K562 (cell line): ENCODE data around the gene MIF. TPM values are rescaled to one million over a fixed set of nuclear protein-coding genes. Genes with fewer than 3 reads are reported as not detected.

ENCODE experiments used
- ATAC-seq: fragments of 200-7000 bp; cut with Tn5 transposase; 3 replicates; pipeline ENCODE4 v1.9.1; 2020; ENCODE audit warnings: moderate library complexity
- BruUV-seq: library from RNA; stranded (reverse); fragments of 400-500 nt; replicated peaks from 2 replicates; lab custom pipeline; 2021; lab: Mats Ljungman, UMichigan
- CTCF ChIA-PET: fragments of 300-600 bp; formaldehyde crosslinking; extraction: SDS; loops from one replicate; lab custom pipeline; 2021; ENCODE audit warnings: low intra/inter-chr PET ratio; lab: Yijun Ruan, JAX
- POLR2A ChIA-PET: fragments of 300-600, 350-650 bp; sonication (Branson Sonifier 250); formaldehyde crosslinking; extraction: SDS; loops from one replicate; lab custom pipeline; 2021; ENCODE audit warnings: antibody characterized with exemption, inconsistent platforms; lab: Yijun Ruan, JAX
- DNase-seq, 4 experiments: peaks; one replicate each; pipeline versions ENCODE4 v3.0.0 to v3.0.0-alpha.2; 2011 to 2018; ENCODE audit warnings: low spot score in 3 of 4, mixed read lengths in 3 of 4; ENCODE audit errors: extremely low read depth in 1 of 4
- FAIRE-seq: peaks from 2 replicates; lab custom pipeline; 2011; peaks lifted over from hg19 to GRCh38; lab: Jason Lieb, UNC
- H2AFZ ChIP-seq: 2 replicates; pipeline ENCODE4 v1.6.0; 2011; ENCODE audit warnings: low read depth, low read length, control low read depth, inconsistent platforms
- H3K27ac ChIP-seq: fragments of 200-600 bp; 3 replicates; pipeline ENCODE4 v1.8.0; 2011; ENCODE audit warnings: low read depth, mild to moderate bottlenecking, control low read depth, inconsistent platforms, low read length, moderate library complexity, mixed read lengths; ENCODE audit errors: extremely low read depth
- H3K27me3 ChIP-seq, 2 experiments: fragments of 300-600 bp in 1 of 2; 2 replicates in 1 of 2; 3 replicates in 1 of 2; pipeline versions ENCODE4 v1.6.0 to v1.8.0; 2011; ENCODE audit warnings: inconsistent platforms in 2 of 2, low read length in 2 of 2, mild to moderate bottlenecking in 1 of 2, mixed read lengths in 1 of 2, moderate library complexity in 1 of 2; ENCODE audit not compliant: control insufficient read depth in 2 of 2, insufficient read depth in 2 of 2
- H3K36me3 ChIP-seq: fragments of 300-600 bp; 3 replicates; pipeline ENCODE4 v1.8.0; 2011; ENCODE audit warnings: mild to moderate bottlenecking, low read length, inconsistent platforms; ENCODE audit not compliant: control insufficient read depth, insufficient read depth
- H3K4me1 ChIP-seq, 2 experiments: fragments of 200-600 bp in 1 of 2; replicated peaks in 1 of 2; 2 replicates in 1 of 2; 3 replicates in 1 of 2; pipeline versions ENCODE4 v1.5.1 to v1.8.0; 2011; ENCODE audit warnings: inconsistent platforms in 2 of 2, low read length in 2 of 2, mild to moderate bottlenecking in 1 of 2, mixed read lengths in 1 of 2, moderate library complexity in 1 of 2; ENCODE audit not compliant: control insufficient read depth in 2 of 2, insufficient read depth in 2 of 2
- H3K4me2 ChIP-seq: 2 replicates; pipeline ENCODE4 v1.6.1; 2011; ENCODE audit warnings: low read length, control low read depth, inconsistent platforms, mixed read lengths; ENCODE audit not compliant: insufficient read depth
- H3K4me3 ChIP-seq: fragments of 200-600 bp; sonication (generic), shearing (Covaris generic); 2 replicates; pipeline ENCODE4 v1.5.1; 2016; ENCODE audit warnings: control low read depth, inconsistent platforms
- H3K79me2 ChIP-seq: fragments of 200-600 bp; 3 replicates; pipeline ENCODE4 v1.8.0; 2011; ENCODE audit warnings: low read length, inconsistent platforms; ENCODE audit not compliant: control insufficient read depth, insufficient read depth
- H3K9ac ChIP-seq, 2 experiments: 2 replicates each; pipeline versions ENCODE4 v1.6.0 to v1.6.1; 2011; ENCODE audit warnings: low read depth in 2 of 2, low read length in 2 of 2, control low read depth in 1 of 2, inconsistent platforms in 1 of 2, mild to moderate bottlenecking in 1 of 2, mixed read lengths in 1 of 2; ENCODE audit not compliant: insufficient read depth in 1 of 2
- H3K9me1 ChIP-seq: one replicate; pipeline ENCODE4 v1.6.0; 2011; ENCODE audit warnings: inconsistent platforms, mild to moderate bottlenecking, low read length, moderate library complexity; ENCODE audit not compliant: control insufficient read depth, insufficient read depth
- H3K9me3 ChIP-seq: replicated peaks from 2 replicates; pipeline ENCODE4 v1.5.1; 2011; ENCODE audit warnings: low read depth, low read length, inconsistent platforms; ENCODE audit not compliant: control insufficient read depth, insufficient read depth
- H4K20me1 ChIP-seq: replicated peaks from 2 replicates; pipeline ENCODE4 v1.6.1; 2011; ENCODE audit warnings: low read length, inconsistent platforms, mixed read lengths; ENCODE audit not compliant: control insufficient read depth, insufficient read depth
- ASH1L ChIP-seq: fragments of 450-650 bp; IDR thresholded peaks from 2 replicates; pipeline ENCODE4 v1.6.1; 2018; ENCODE audit warnings: borderline replicate concordance, mild to moderate bottlenecking, low read depth; ENCODE audit not compliant: partially characterized antibody
- EZH2 ChIP-seq: IDR thresholded peaks from 2 replicates; pipeline ENCODE4 v1.6.1; 2012; ENCODE audit warnings: low read depth, mild to moderate bottlenecking, inconsistent platforms, low read length, borderline replicate concordance
- PCBP1 ChIP-seq: fragments of 200-400 bp; formaldehyde crosslinking; IDR thresholded peaks from 2 replicates; pipeline ENCODE4 v1.6.1; 2018; ENCODE audit warnings: mild to moderate bottlenecking, low read depth, low read length; ENCODE audit not compliant: poor library complexity, severe bottlenecking
- POLR2A ChIP-seq: fragments of 450-650 bp; conservative IDR thresholded peaks from 2 replicates; pipeline ENCODE4 v1.6.1; 2016
- TAF1 ChIP-seq: IDR thresholded peaks from 2 replicates; pipeline ENCODE4 v1.6.1; 2011; ENCODE audit warnings: mild to moderate bottlenecking, low read length, moderate library complexity; ENCODE audit not compliant: insufficient read depth, control insufficient read depth, severe bottlenecking; ENCODE audit errors: extremely low read depth
- WGBS: fragments of 100-300 bp; shearing (Covaris generic); methylation state at CpG from one replicate; pipeline ENCODE4 v1.1.6; 2016; ENCODE audit warnings: low coverage, mixed read lengths; ENCODE audit not compliant: insufficient coverage; ENCODE audit errors: missing lambda C conversion rate; 5-methylcytosine and 5-hydroxymethylcytosine counted together
- in situ Hi-C: fragments of 300-500 bp; cut with MboI; formaldehyde crosslinking; loops from 4 replicates; pipeline ENCODE4 v1.15.0; 2018; ENCODE audit warnings: inconsistent platforms, mixed read lengths
- intact Hi-C: fragments of 100-400 bp; cut with micrococcal nuclease; formaldehyde crosslinking; loops from 2 replicates; pipeline ENCODE4 v1.14.2; 2022
- polyA plus RNA-seq, 8 experiments: library from polyadenylated mRNA; depleted of rRNA in 4 of 8; stranded (reverse) in 5 of 8; unstranded in 3 of 8; fragments of >200 nt; fragmentation: Nextera tagmentation in 2 of 8; fragmentation: Illumina TruSeq in 1 of 8; extraction: Ambion mirVana in 2 of 8; extraction: Trizol in 1 of 8; gene quantifications; 2 replicates each; pipeline versions ENCODE4 v1.2.1 to v1.2.3, GENCODE V29; 2011 to 2014; ENCODE audit warnings: inconsistent platforms in 1 of 8, missing spikeins in 1 of 8
- total RNA-seq, 7 experiments: library from RNA; depleted of rRNA in 6 of 7; stranded (reverse); fragments of >200 nt in 6 of 7; fragmentation: Illumina TruSeq in 2 of 7; extraction: Trizol in 2 of 7; gene quantifications; 2 replicates each; pipeline versions ENCODE4 v1.2.1 to v1.2.3, GENCODE V29; 2011 to 2021; ENCODE audit warnings: low replicate concordance in 1 of 7
- TF ChIP-seq, protein P1 (sequence below): sonication (generic); formaldehyde crosslinking; IDR thresholded peaks from 2 replicates; pipeline ENCODE4 v1.8.0; 2023; ENCODE audit warnings: mild to moderate bottlenecking, missing genetic modification reagents
- TF ChIP-seq, protein P2 (sequence below): sonication (generic); formaldehyde crosslinking; IDR thresholded peaks from 2 replicates; pipeline ENCODE4 v1.8.1; 2023; ENCODE audit warnings: mild to moderate bottlenecking, missing genetic modification reagents
- TF ChIP-seq, protein P3 (sequence below): sonication (generic); formaldehyde crosslinking; IDR thresholded peaks from 2 replicates; pipeline ENCODE4 v1.9.0; 2022; ENCODE audit warnings: mild to moderate bottlenecking, missing genetic modification reagents

The MIF gene
- total and polyA plus RNA-seq, 9 of the 15 experiments (the other 6 are each of a cell fraction or from before 2014, with no cell fraction given): 7.4 to 666 (median 193) TPM

DNA sequence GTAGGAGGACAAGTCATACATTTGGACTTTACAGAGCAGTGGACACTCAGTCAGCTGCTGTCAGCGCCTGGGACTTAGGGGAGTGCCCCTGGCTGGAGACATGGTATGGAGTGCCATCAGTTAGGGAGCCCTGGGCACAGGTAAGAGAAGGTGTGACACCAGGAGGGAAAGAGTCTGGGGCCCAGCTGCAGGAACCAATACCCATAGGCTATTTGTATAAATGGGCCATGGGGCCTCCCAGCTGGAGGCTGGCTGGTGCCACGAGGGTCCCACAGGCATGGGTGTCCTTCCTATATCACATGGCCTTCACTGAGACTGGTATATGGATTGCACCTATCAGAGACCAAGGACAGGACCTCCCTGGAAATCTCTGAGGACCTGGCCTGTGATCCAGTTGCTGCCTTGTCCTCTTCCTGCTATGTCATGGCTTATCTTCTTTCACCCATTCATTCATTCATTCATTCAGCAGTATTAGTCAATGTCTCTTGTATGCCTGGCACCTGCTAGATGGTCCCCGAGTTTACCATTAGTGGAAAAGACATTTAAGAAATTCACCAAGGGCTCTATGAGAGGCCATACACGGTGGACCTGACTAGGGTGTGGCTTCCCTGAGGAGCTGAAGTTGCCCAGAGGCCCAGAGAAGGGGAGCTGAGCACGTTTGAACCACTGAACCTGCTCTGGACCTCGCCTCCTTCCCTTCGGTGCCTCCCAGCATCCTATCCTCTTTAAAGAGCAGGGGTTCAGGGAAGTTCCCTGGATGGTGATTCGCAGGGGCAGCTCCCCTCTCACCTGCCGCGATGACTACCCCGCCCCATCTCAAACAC is 850 bp upstream of the MIF start (continued):
- TF ChIP-seq, protein P1, sequence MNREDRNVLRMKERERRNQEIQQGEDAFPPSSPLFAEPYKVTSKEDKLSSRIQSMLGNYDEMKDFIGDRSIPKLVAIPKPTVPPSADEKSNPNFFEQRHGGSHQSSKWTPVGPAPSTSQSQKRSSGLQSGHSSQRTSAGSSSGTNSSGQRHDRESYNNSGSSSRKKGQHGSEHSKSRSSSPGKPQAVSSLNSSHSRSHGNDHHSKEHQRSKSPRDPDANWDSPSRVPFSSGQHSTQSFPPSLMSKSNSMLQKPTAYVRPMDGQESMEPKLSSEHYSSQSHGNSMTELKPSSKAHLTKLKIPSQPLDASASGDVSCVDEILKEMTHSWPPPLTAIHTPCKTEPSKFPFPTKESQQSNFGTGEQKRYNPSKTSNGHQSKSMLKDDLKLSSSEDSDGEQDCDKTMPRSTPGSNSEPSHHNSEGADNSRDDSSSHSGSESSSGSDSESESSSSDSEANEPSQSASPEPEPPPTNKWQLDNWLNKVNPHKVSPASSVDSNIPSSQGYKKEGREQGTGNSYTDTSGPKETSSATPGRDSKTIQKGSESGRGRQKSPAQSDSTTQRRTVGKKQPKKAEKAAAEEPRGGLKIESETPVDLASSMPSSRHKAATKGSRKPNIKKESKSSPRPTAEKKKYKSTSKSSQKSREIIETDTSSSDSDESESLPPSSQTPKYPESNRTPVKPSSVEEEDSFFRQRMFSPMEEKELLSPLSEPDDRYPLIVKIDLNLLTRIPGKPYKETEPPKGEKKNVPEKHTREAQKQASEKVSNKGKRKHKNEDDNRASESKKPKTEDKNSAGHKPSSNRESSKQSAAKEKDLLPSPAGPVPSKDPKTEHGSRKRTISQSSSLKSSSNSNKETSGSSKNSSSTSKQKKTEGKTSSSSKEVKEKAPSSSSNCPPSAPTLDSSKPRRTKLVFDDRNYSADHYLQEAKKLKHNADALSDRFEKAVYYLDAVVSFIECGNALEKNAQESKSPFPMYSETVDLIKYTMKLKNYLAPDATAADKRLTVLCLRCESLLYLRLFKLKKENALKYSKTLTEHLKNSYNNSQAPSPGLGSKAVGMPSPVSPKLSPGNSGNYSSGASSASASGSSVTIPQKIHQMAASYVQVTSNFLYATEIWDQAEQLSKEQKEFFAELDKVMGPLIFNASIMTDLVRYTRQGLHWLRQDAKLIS (CRISPR knock-in tag): no peak

DNA sequence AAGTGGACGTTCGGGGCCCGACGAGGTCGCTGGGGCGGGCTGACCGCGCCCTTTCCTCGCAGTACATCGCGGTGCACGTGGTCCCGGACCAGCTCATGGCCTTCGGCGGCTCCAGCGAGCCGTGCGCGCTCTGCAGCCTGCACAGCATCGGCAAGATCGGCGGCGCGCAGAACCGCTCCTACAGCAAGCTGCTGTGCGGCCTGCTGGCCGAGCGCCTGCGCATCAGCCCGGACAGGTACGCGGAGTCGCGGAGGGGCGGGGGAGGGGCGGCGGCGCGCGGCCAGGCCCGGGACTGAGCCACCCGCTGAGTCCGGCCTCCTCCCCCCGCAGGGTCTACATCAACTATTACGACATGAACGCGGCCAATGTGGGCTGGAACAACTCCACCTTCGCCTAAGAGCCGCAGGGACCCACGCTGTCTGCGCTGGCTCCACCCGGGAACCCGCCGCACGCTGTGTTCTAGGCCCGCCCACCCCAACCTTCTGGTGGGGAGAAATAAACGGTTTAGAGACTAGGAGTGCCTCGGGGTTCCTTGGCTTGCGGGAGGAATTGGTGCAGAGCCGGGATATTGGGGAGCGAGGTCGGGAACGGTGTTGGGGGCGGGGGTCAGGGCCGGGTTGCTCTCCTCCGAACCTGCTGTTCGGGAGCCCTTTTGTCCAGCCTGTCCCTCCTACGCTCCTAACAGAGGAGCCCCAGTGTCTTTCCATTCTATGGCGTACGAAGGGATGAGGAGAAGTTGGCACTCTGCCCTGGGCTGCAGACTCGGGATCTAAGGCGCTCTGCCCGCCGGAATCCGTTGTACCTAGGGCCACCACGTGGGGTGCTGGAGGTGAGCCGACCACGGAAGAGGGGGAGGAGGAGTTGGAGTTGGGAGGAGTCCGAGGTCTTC is 771 bp downstream of the MIF start:
- intact Hi-C loops: no loop called here
- H3K9me1 ChIP-seq: peaks cover 3% of the 10 kb centered on the region
- TSS peak; percentile 88 for BruUV-seq
- CTCF ChIA-PET: no interaction called here
- ATAC-seq (peak; percentile 81), FAIRE-seq (peak; percentile 90), DNase-seq (peak; percentile 69 to 88 (median 76))
- H3K79me2 ChIP-seq: peaks cover 42% of the 10 kb centered on the region
- H3K27ac ChIP-seq: peak overlapping the region; percentile 96
- H3K4me1 ChIP-seq: peaks cover 18 to 34% of the 10 kb centered on the region in 2 experiments
- POLR2A ChIA-PET: interaction anchor here (0.6 to 1.7 kb wide), 9 partner anchors 9 to 539 kb away, joined by 3 to 6 read pairs (median 3); no protein-coding TSS in a partner anchor
- peaks cover 4% of the 10 kb centered on the region; the same call in 1 of the 2 replicates for H3K9me3 ChIP-seq
- H3K9ac ChIP-seq: peak overlapping the region; percentile 79 to 91
- in situ Hi-C loops: no loop called here
- H2AFZ ChIP-seq: peak overlapping the region; percentile 61; the same call in 1 of the 2 replicates
- peaks cover 31% of the 10 kb centered on the region for H3K36me3 ChIP-seq
- H3K27me3 ChIP-seq: no peaks in the 10 kb centered on the region
- peaks cover 10% of the 10 kb centered on the region; the same call in 1 of the 2 replicates for H4K20me1 ChIP-seq
- WGBS: 2% methylated on average over 30 of the region's 79 CpGs
- peak overlapping the region; percentile 95 for H3K4me2 ChIP-seq
- peak overlapping the region; percentile 77 for H3K4me3 ChIP-seq
- peak; percentile 13 for TF ChIP-seq PCBP1
- TF ChIP-seq, protein P2, sequence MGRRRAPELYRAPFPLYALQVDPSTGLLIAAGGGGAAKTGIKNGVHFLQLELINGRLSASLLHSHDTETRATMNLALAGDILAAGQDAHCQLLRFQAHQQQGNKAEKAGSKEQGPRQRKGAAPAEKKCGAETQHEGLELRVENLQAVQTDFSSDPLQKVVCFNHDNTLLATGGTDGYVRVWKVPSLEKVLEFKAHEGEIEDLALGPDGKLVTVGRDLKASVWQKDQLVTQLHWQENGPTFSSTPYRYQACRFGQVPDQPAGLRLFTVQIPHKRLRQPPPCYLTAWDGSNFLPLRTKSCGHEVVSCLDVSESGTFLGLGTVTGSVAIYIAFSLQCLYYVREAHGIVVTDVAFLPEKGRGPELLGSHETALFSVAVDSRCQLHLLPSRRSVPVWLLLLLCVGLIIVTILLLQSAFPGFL (CRISPR knock-in tag): no peak
- TF ChIP-seq TAF1: peak; percentile 23
- peak; percentile 48; the same call in 1 of the 2 replicates for TF ChIP-seq POLR2A
- no peak for TF ChIP-seq EZH2
- no peak for TF ChIP-seq ASH1L
- TF ChIP-seq, protein P3, sequence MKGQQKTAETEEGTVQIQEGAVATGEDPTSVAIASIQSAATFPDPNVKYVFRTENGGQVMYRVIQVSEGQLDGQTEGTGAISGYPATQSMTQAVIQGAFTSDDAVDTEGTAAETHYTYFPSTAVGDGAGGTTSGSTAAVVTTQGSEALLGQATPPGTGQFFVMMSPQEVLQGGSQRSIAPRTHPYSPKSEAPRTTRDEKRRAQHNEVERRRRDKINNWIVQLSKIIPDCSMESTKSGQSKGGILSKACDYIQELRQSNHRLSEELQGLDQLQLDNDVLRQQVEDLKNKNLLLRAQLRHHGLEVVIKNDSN: peak; percentile 79
